ENCODE data around the gene ZNF275.
"Not testable (repeated sequence)": the region's sequence is repeated elsewhere in the genome, so short reads cannot be mapped to it uniquely, and the experiment has no call there.

Gene ZNF275

DNA sequence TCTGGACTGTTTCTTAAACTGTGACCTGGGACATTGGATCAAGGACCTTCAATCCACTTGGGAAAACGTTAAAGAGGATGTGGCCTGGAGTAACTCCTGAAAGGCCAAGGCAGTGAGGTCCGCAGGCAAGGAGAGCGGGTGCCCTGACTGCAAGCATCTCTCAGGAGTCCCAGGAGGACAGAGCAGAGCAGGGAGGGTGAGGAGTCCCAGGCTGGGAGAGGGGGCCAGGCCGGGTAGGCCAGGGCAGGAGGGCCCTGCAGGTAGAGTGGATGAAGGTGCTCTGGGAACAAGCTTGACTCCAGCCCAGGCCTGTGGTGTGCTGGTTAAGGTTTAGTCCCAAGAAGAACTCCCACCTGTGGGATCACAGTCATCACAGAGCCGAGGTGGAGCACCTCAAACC is 53.4 kb downstream of the ZNF275 start:
- Histone ChIP-seq H3K23ac (ENCODE audit: low read length in 2 of 2) (no peak overlapping the region), H2BK12ac (ENCODE audit: low read length in 2 of 2) (no peak overlapping the region), H3K14ac (ENCODE audit: low read length in 2 of 2) (no peak overlapping the region), H3K9ac (ENCODE audit: low read length) (no peak overlapping the region), H2BK5ac (ENCODE audit: low read depth, low read length, poor library complexity, severe bottlenecking) (no peak overlapping the region), H4K91ac (ENCODE audit: low read length) (no peak overlapping the region), H3K36me3 (ENCODE audit: control insufficient read depth in 1 of 2, insufficient read depth in 2 of 2, low read depth in 1 of 2, low read length in 2 of 2) (no peaks in the 10 kb centered on the region), H2BK15ac (ENCODE audit: low read depth, poor library complexity, severe bottlenecking) (no peak overlapping the region), H3K4me2 (ENCODE audit: low read length, poor library complexity, severe bottlenecking) (no peak overlapping the region), H3K4ac (ENCODE audit: low read depth in 1 of 2, low read length in 2 of 2) (no peak overlapping the region), H2AK5ac (ENCODE audit: low read length, severe bottlenecking) (no peak overlapping the region), H3K27me3 (ENCODE audit: control insufficient read depth in 1 of 2, insufficient read depth in 1 of 2, low read length in 2 of 2) (peaks cover 0 to 24% of the 10 kb centered on the region in 2 experiments), H3K4me1 (ENCODE audit: control insufficient read depth, insufficient read depth, low read depth, low read length) (no peaks in the 10 kb centered on the region), H2BK120ac (ENCODE audit: low read depth, low read length) (no peak overlapping the region), H4K8ac (ENCODE audit: low read length) (no peak overlapping the region), H3K18ac (ENCODE audit: low read depth in 1 of 2, low read length in 2 of 2) (no peak overlapping the region), H3K79me1 (replicated peaks; ENCODE audit: low read length, poor library complexity, severe bottlenecking) (no peaks in the 10 kb centered on the region), H3K9me3 (ENCODE audit: control insufficient read depth, low read length) (no peaks in the 10 kb centered on the region), H3K4me3 (ENCODE audit: insufficient read depth in 1 of 2, low read depth in 1 of 2, low read length in 2 of 2) (no peak overlapping the region), H2AFZ (ENCODE audit: low read depth, low read length) (no peak overlapping the region), H3K27ac (ENCODE audit: low read length, poor library complexity, severe bottlenecking) (no peak overlapping the region)
- DNase-seq, result no peak
- whole genome bisulfite sequencing, result 67% methylated on average over 4 of the region's 5 CpGs

DNA sequence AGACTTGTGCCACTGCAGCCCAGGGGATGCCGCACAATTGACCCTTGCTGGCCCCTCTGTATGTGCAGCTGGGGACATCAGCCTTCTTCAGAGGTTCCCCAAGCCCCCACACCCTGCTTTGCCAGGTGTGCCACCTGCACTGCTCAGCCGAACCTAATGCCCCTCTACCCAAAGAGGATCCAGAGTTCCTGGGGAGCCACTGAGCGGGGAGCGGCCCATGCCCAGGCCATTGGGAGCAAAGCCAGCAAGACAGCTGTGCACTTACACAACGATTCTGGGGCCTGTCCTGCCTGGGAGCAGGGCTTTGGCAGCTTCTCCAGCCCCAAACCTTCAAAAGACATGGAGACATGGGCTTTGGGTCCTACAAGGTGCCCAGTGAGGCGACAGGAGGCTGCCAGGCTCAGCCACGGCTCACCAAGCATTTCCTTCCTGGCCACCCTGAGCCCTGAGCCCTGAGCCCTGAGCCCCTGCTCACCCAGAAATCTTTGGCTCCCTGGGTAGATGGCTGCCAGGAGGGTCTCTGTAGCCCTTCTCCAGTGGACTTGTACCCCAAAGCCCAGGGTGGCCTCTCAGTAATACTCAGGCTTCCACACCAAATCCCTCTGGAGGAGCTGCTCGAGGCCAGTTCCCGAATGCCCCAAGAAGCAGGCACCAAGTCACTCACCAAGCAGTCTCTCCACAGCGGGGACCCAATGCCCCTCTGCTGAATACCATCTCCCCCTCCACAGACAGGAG is 54.2 kb downstream of the ZNF275 start:
- H3K4ac ChIP-seq (ENCODE audit: low read depth in 1 of 2, low read length in 2 of 2), result no peak overlapping the region
- no peak overlapping the region for H2BK15ac ChIP-seq (ENCODE audit: low read depth, poor library complexity, severe bottlenecking)
- 80% methylated on average over 7 of the region's 10 CpGs for WGBS
- no peaks in the 10 kb centered on the region for H3K36me3 ChIP-seq (ENCODE audit: control insufficient read depth in 1 of 2, insufficient read depth in 2 of 2, low read depth in 1 of 2, low read length in 2 of 2)
- no peak overlapping the region for H3K9ac ChIP-seq (ENCODE audit: low read length)
- no peaks in the 10 kb centered on the region for H3K9me3 ChIP-seq (ENCODE audit: control insufficient read depth, low read length)
- H3K18ac ChIP-seq (ENCODE audit: low read depth in 1 of 2, low read length in 2 of 2), result no peak overlapping the region
- no peak overlapping the region for H4K91ac ChIP-seq (ENCODE audit: low read length)
- H2AK5ac ChIP-seq (ENCODE audit: low read length, severe bottlenecking), result no peak overlapping the region
- no peak overlapping the region for H2AFZ ChIP-seq (ENCODE audit: low read depth, low read length)
- H3K4me2 ChIP-seq (ENCODE audit: low read length, poor library complexity, severe bottlenecking), result no peak overlapping the region
- no peak overlapping the region for H2BK120ac ChIP-seq (ENCODE audit: low read depth, low read length)
- no peak overlapping the region for H3K23ac ChIP-seq (ENCODE audit: low read length in 2 of 2)
- H3K4me1 ChIP-seq (ENCODE audit: control insufficient read depth, insufficient read depth, low read depth, low read length), result no peaks in the 10 kb centered on the region
- H3K4me3 ChIP-seq (ENCODE audit: insufficient read depth in 1 of 2, low read depth in 1 of 2, low read length in 2 of 2), result no peak overlapping the region
- no peak overlapping the region for H3K27ac ChIP-seq (ENCODE audit: low read length, poor library complexity, severe bottlenecking)
- H4K8ac ChIP-seq (ENCODE audit: low read length), result no peak overlapping the region
- no peak overlapping the region for H2BK5ac ChIP-seq (ENCODE audit: low read depth, low read length, poor library complexity, severe bottlenecking)
- H3K14ac ChIP-seq (ENCODE audit: low read length in 2 of 2), result no peak overlapping the region
- no peaks in the 10 kb centered on the region for H3K79me1 ChIP-seq (replicated peaks; ENCODE audit: low read length, poor library complexity, severe bottlenecking)
- no peak for DNase-seq
- H3K27me3 ChIP-seq (ENCODE audit: control insufficient read depth in 1 of 2, insufficient read depth in 1 of 2, low read length in 2 of 2), result peaks cover 0 to 28% of the 10 kb centered on the region in 2 experiments
- no peak overlapping the region for H2BK12ac ChIP-seq (ENCODE audit: low read length in 2 of 2)

DNA sequence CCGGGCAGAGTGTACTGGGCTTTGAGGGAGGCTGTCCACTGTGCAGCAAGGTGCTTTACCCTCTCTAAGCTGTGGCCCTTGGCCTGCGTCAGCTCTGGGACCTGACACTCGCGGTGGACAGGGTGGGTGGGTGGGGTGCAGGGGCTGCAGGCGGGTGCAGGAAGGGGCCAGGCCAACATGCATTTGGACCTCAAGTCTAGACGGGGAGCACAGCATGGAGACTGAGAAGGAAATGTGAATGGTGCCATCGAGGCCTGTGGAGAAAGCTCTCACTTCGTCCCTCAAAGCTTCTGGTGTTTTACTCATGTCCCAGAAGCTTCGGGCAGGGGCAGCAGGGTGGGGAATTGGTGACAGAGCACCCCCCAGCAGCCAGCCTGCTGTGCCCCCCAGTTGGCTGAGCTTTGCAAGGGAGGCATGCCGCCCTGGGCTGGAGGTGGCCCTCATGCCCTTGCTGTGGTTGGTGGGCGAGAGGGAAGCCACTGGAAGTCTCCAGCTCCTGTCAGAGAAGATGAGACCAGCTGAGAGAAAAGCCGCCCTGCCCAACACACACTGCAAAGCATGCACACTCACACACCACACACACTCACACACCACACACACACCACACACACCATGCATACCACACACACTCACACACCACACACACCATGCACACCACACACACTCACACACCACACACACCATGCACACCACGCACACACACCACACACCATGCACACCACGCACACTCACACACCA is 54.9 kb downstream of the ZNF275 start:
- H3K18ac ChIP-seq (ENCODE audit: low read depth in 1 of 2, low read length in 2 of 2), result no peak overlapping the region
- no peak overlapping the region for H2BK12ac ChIP-seq (ENCODE audit: low read length in 2 of 2)
- no peaks in the 10 kb centered on the region for H3K79me1 ChIP-seq (replicated peaks; ENCODE audit: low read length, poor library complexity, severe bottlenecking)
- no peaks in the 10 kb centered on the region for H3K36me3 ChIP-seq (ENCODE audit: control insufficient read depth in 1 of 2, insufficient read depth in 2 of 2, low read depth in 1 of 2, low read length in 2 of 2)
- no peak overlapping the region for H3K14ac ChIP-seq (ENCODE audit: low read length in 2 of 2)
- no peak overlapping the region for H2BK15ac ChIP-seq (ENCODE audit: low read depth, poor library complexity, severe bottlenecking)
- H3K27ac ChIP-seq (ENCODE audit: low read length, poor library complexity, severe bottlenecking), result no peak overlapping the region
- no peak overlapping the region for H2AK5ac ChIP-seq (ENCODE audit: low read length, severe bottlenecking)
- H2BK120ac ChIP-seq (ENCODE audit: low read depth, low read length), result no peak overlapping the region
- no peak overlapping the region for H2BK5ac ChIP-seq (ENCODE audit: low read depth, low read length, poor library complexity, severe bottlenecking)
- no peak overlapping the region for H3K23ac ChIP-seq (ENCODE audit: low read length in 2 of 2)
- H4K91ac ChIP-seq (ENCODE audit: low read length), result no peak overlapping the region
- H4K8ac ChIP-seq (ENCODE audit: low read length), result no peak overlapping the region
- H3K27me3 ChIP-seq (ENCODE audit: control insufficient read depth in 1 of 2, insufficient read depth in 1 of 2, low read length in 2 of 2), result peaks cover 0 to 35% of the 10 kb centered on the region in 2 experiments
- H3K4me3 ChIP-seq (ENCODE audit: insufficient read depth in 1 of 2, low read depth in 1 of 2, low read length in 2 of 2), result no peak overlapping the region
- no peak overlapping the region for H3K4ac ChIP-seq (ENCODE audit: low read depth in 1 of 2, low read length in 2 of 2)
- no peak for DNase-seq
- H3K9me3 ChIP-seq (ENCODE audit: control insufficient read depth, low read length), result no peaks in the 10 kb centered on the region
- WGBS, result 94% methylated on average over 10 of the region's 14 CpGs
- H3K4me2 ChIP-seq (ENCODE audit: low read length, poor library complexity, severe bottlenecking), result no peak overlapping the region
- H2AFZ ChIP-seq (ENCODE audit: low read depth, low read length), result no peak overlapping the region
- H3K9ac ChIP-seq (ENCODE audit: low read length), result no peak overlapping the region
- H3K4me1 ChIP-seq (ENCODE audit: control insufficient read depth, insufficient read depth, low read depth, low read length), result no peaks in the 10 kb centered on the region

DNA sequence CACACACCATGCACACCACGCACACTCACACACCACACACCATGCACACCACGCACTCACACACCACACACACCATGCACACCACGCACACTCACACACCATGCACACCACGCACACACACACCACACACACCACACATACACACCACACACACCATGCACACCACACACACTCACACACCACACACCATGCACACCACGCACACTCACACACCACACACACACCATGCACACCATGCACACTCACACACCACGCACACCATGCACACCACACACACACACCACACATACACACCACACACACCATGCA is 55.5 kb downstream of the ZNF275 start:
- not testable (repeated sequence) for H2AFZ ChIP-seq (ENCODE audit: low read depth, low read length); H3K4me1 ChIP-seq (ENCODE audit: control insufficient read depth, insufficient read depth, low read depth, low read length); H3K18ac ChIP-seq (ENCODE audit: low read depth in 1 of 2, low read length in 2 of 2); H2BK5ac ChIP-seq (ENCODE audit: low read depth, low read length, poor library complexity, severe bottlenecking); H4K91ac ChIP-seq (ENCODE audit: low read length); DNase-seq; H3K23ac ChIP-seq (ENCODE audit: low read length in 2 of 2); H3K79me1 ChIP-seq (replicated peaks; ENCODE audit: low read length, poor library complexity, severe bottlenecking); H4K8ac ChIP-seq (ENCODE audit: low read length); H2BK15ac ChIP-seq (ENCODE audit: low read depth, poor library complexity, severe bottlenecking); H3K36me3 ChIP-seq (ENCODE audit: control insufficient read depth in 1 of 2, insufficient read depth in 2 of 2, low read depth in 1 of 2, low read length in 2 of 2); H3K4me2 ChIP-seq (ENCODE audit: low read length, poor library complexity, severe bottlenecking); H3K14ac ChIP-seq (ENCODE audit: low read length in 2 of 2); H3K4ac ChIP-seq (ENCODE audit: low read depth in 1 of 2, low read length in 2 of 2); H2AK5ac ChIP-seq (ENCODE audit: low read length, severe bottlenecking); H3K4me3 ChIP-seq (ENCODE audit: insufficient read depth in 1 of 2, low read depth in 1 of 2, low read length in 2 of 2); H2BK120ac ChIP-seq (ENCODE audit: low read depth, low read length); H3K9ac ChIP-seq (ENCODE audit: low read length); H3K27ac ChIP-seq (ENCODE audit: low read length, poor library complexity, severe bottlenecking); H2BK12ac ChIP-seq (ENCODE audit: low read length in 2 of 2); H3K9me3 ChIP-seq (ENCODE audit: control insufficient read depth, low read length)
- H3K27me3 ChIP-seq (ENCODE audit: control insufficient read depth in 1 of 2, insufficient read depth in 1 of 2, low read length in 2 of 2), result peaks cover 0 to 40% of the 10 kb centered on the region in 2 experiments
- WGBS, result 80% methylated on average over 2 of the region's 6 CpGs

Measured in mesenchymal stem cell (in vitro differentiated cells and primary cell).